Esophagus squamous epithelium (tissue), 5 donors: Measurements from ENCODE around the gene TNFSF12. TPM values are rescaled to one million over a fixed set of nuclear protein-coding genes. Genes with fewer than 3 reads are reported as not detected.

ENCODE experiments used
- DNase-seq: peaks from one replicate; lab custom pipeline; 2025; lab: John Stamatoyannopoulos, UW
- H3K27ac ChIP-seq, 4 donors: fragments of 200-600 bp; sonication (generic); one replicate each; pipeline ENCODE4 v1.5.1; 2016 to 2019; ENCODE audit warnings: mild to moderate bottlenecking in 1 of 4
- H3K27me3 ChIP-seq, 4 donors: fragments of 200-600 bp; sonication (generic); 1 replicate in 3 of 4; 2 replicates in 1 of 4; pipeline versions ENCODE4 v1.5.1 to v1.6.0; 2017 to 2021; ENCODE audit warnings: antibody characterized with exemption in 1 of 4
- H3K36me3 ChIP-seq, 3 donors: fragments of 200-600 bp; sonication (generic); one replicate each; pipeline ENCODE4 v1.5.1; 2016 to 2019
- H3K4me1 ChIP-seq, 3 donors: fragments of 200-600 bp; sonication (generic); one replicate each; pipeline ENCODE4 v1.5.1; 2017 to 2019
- H3K4me3 ChIP-seq, 4 donors: fragments of 200-600 bp; sonication (generic); 1 replicate in 3 of 4; 2 replicates in 1 of 4; pipeline ENCODE4 v1.5.1; 2016 to 2019; ENCODE audit warnings: mild to moderate bottlenecking in 2 of 4, moderate library complexity in 1 of 4
- H3K9me3 ChIP-seq, 3 donors: fragments of 200-600 bp; sonication (generic); one replicate each; pipeline ENCODE4 v1.5.1; 2016 to 2019
- POLR2A ChIP-seq, 4 donors: fragments of 450-650 bp; IDR thresholded peaks; one replicate each; pipeline ENCODE4 v1.6.1; 2017; ENCODE audit warnings: antibody characterized with exemption in 4 of 4, mild to moderate bottlenecking in 4 of 4, moderate library complexity in 3 of 4
- WGBS, 2 donors: methylation state at CpG; one replicate each; pipeline ENCODE4 v1.1.5; 2018; 5-methylcytosine and 5-hydroxymethylcytosine counted together
- intact Hi-C: fragments of 100-400 bp; cut with DNase I; formaldehyde crosslinking; loops from one replicate; pipeline ENCODE4 v1.15.0; 2022
- total RNA-seq, 4 donors: library from RNA; depleted of rRNA; stranded (reverse); fragments of >200 nt; gene quantifications; one replicate each; pipeline ENCODE4 v1.1.0, GENCODE V29; 2016
- TF ChIP-seq, protein P1 (sequence below), 6 experiments: fragments of 450-650 bp in 4 of 6; fragments of 200-600 bp in 2 of 6; sonication (generic) in 2 of 6; IDR thresholded peaks; one replicate each; pipeline ENCODE4 v1.5.1; 2016 to 2019; ENCODE audit warnings: antibody characterized with exemption in 6 of 6, mild to moderate bottlenecking in 4 of 6, moderate library complexity in 4 of 6
- donor health status: DM: yes; HTN: yes; CAD: no.

The TNFSF12 gene
- total RNA-seq, 4 donors from 2014 or later, result 3.5 to 41.6 (median 6.5) TPM

DNA sequence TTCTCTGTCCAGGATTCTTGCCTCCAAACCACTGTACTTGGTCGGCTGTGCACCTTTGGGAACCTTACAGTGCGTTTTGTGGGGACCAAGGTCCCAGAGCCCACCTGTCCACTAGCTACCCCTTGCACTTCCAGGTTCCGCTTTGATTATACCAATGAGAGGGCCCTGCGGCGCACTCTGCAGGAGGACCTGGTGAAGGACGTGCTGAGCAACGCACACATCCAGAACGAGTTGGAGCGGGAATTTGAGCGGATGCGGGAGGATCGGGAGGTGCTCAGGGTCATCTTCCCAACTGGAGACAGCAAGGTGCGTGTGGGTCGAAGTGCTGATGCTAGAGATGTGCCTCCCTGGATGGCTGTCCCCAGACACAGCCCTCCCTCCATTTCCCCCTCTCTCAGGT lies 45.9 kb upstream of the TNFSF12 start:
- peaks cover 61 to 100% (median 80%) of the 10 kb centered on the region in 3 donors for H3K36me3 ChIP-seq

DNA sequence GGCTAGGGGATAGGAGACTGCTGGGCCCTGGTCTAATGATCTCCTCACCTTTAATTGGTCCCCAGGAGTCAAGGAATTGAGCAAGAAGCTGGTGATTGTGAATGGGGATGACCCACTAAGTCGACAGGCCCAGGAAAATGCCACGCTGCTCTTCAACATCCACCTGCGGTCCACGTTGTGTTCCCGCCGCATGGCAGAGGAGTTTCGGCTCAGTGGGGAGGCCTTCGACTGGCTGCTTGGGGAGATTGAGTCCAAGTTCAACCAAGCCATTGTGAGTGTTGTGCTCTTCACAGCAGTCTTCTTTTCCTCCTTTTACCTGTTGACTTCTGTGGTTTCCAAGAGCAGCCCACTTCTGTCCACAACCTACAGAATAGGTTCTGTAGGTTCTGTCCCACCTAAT lies 45.3 kb upstream of the TNFSF12 start:
- H3K9me3 ChIP-seq, result no peaks in the 10 kb centered on the region
- intact Hi-C loops, result no loop called here
- no peak overlapping the region for H3K27ac ChIP-seq
- no peak for DNase-seq
- TF ChIP-seq POLR2A (IDR thresholded peaks at IDR 0.05), result no peak
- TF ChIP-seq, protein P1, sequence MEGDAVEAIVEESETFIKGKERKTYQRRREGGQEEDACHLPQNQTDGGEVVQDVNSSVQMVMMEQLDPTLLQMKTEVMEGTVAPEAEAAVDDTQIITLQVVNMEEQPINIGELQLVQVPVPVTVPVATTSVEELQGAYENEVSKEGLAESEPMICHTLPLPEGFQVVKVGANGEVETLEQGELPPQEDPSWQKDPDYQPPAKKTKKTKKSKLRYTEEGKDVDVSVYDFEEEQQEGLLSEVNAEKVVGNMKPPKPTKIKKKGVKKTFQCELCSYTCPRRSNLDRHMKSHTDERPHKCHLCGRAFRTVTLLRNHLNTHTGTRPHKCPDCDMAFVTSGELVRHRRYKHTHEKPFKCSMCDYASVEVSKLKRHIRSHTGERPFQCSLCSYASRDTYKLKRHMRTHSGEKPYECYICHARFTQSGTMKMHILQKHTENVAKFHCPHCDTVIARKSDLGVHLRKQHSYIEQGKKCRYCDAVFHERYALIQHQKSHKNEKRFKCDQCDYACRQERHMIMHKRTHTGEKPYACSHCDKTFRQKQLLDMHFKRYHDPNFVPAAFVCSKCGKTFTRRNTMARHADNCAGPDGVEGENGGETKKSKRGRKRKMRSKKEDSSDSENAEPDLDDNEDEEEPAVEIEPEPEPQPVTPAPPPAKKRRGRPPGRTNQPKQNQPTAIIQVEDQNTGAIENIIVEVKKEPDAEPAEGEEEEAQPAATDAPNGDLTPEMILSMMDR (IDR thresholded peaks at IDR 0.05), result no peak
- peaks cover 0 to 4% (median 0%) of the 10 kb centered on the region in 3 donors for H3K4me1 ChIP-seq
- peaks cover 62 to 100% (median 79%) of the 10 kb centered on the region in 3 donors for H3K36me3 ChIP-seq
- 93% methylated on average over 8 of the region's 8 CpGs for WGBS, 2 donors
- no peak overlapping the region for H3K4me3 ChIP-seq
- H3K27me3 ChIP-seq, result no peaks in the 10 kb centered on the region

More for the DNA sequence above, 45.9 kb upstream of the TNFSF12 start:
- Histone ChIP-seq H3K27me3 (no peaks in the 10 kb centered on the region), H3K9me3 (no peaks in the 10 kb centered on the region), H3K4me3 (no peak overlapping the region), H3K4me1 (no peaks in the 10 kb centered on the region), H3K27ac (no peak overlapping the region)
- TF ChIP-seq, protein P1 (IDR thresholded peaks at IDR 0.05), result peak in 1 of 6 experiments; percentile 35
- no peak for TF ChIP-seq POLR2A (IDR thresholded peaks at IDR 0.05)
- intact Hi-C loops, result no loop called here
- WGBS, 2 donors, result 70 to 84% methylated on average over 2 to 10 of the region's 14 CpGs
- DNase-seq, result no peak

DNA sequence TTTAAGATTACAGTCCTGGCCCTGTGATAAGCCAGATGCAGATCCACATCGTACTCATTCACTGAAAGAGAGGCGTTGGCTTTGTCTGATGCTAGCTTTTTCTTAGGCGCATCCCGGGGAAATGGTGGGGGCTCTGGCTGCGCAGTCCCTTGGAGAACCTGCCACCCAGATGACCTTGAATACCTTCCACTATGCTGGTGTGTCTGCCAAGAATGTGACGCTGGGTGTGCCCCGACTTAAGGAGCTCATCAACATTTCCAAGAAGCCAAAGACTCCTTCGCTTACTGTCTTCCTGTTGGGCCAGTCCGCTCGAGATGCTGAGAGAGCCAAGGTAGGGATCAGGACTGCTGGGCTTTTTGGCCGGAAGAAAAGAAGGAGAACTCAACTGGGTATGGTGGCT lies 40.7 kb upstream of the TNFSF12 start:
- intact Hi-C loops, result no loop called here
- 46 to 72% methylated on average over 7 to 8 of the region's 11 CpGs for WGBS, 2 donors
- TF ChIP-seq, protein P1 (IDR thresholded peaks at IDR 0.05), result no peak
- TF ChIP-seq POLR2A (IDR thresholded peaks at IDR 0.05), result no peak
- H3K36me3 ChIP-seq, result peaks cover 61 to 100% (median 82%) of the 10 kb centered on the region in 3 donors
- no peak overlapping the region for H3K4me3 ChIP-seq
- no peak for DNase-seq
- H3K4me1 ChIP-seq, result peaks cover 0 to 4% (median 0%) of the 10 kb centered on the region in 3 donors
- no peaks in the 10 kb centered on the region for H3K9me3 ChIP-seq
- no peak overlapping the region for H3K27ac ChIP-seq
- H3K27me3 ChIP-seq, result no peaks in the 10 kb centered on the region

DNA sequence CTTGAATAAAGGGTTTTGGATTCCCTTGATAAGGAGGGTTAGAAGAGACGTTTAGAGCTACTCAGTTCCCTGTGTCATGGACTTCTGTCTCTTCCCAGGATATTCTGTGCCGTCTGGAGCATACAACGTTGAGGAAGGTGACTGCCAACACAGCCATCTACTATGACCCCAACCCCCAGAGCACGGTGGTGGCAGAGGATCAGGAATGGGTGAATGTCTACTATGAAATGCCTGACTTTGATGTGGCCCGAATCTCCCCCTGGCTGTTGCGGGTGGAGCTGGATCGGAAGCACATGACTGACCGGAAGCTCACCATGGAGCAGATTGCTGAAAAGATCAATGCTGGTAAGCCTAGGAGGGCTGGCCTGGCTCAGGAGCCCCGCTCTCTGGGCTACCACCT lies 40.0 kb upstream of the TNFSF12 start:
- Histone ChIP-seq H3K4me1 (peaks cover 0 to 4% (median 0%) of the 10 kb centered on the region in 3 donors), H3K4me3 (no peak overlapping the region), H3K27ac (peak overlapping the region in 2 of 4 donors; percentile 4 to 36), H3K36me3 (peaks cover 59 to 100% (median 75%) of the 10 kb centered on the region in 3 donors), H3K9me3 (no peaks in the 10 kb centered on the region), H3K27me3 (no peaks in the 10 kb centered on the region)
- DNase-seq, result no peak
- WGBS, 2 donors, result 84 to 91% methylated on average over 8 to 9 of the region's 9 CpGs
- TF ChIP-seq, protein P1 (IDR thresholded peaks at IDR 0.05), result no peak
- no peak for TF ChIP-seq POLR2A (IDR thresholded peaks at IDR 0.05)
- intact Hi-C loops, result no loop called here

DNA sequence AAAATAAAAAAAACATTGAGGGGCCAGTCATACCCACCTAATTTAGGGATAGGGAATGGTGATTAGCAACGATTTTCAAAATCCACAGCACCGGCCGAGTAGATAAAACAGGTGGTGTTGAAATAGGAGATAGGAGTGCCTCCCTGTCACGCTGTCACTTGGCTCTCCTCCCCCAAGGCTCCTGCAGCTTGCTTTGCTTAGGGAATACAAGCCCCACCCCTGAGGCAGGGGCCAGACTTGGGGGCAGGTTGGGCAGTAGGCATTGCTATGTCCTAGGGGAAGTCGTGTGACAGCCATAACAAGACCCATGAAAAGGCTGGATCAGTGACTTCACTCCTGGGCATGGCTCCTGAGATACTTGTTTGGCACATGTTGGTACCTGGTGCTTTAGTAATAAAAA lies 38.9 kb upstream of the TNFSF12 start:
- intact Hi-C loops, result no loop called here
- WGBS, 2 donors, result 73 to 86% methylated on average over 4 to 5 of the region's 5 CpGs
- Histone ChIP-seq H3K9me3 (no peaks in the 10 kb centered on the region), H3K27me3 (no peaks in the 10 kb centered on the region), H3K4me1 (peaks cover 0 to 4% (median 0%) of the 10 kb centered on the region in 3 donors), H3K36me3 (peaks cover 57 to 98% (median 71%) of the 10 kb centered on the region in 3 donors), H3K27ac (no peak overlapping the region), H3K4me3 (no peak overlapping the region)
- DNase-seq, result no peak
- TF ChIP-seq, protein P1 (IDR thresholded peaks at IDR 0.05), result no peak
- TF ChIP-seq POLR2A (IDR thresholded peaks at IDR 0.05), result no peak
